WTC11 (cell line): ENCODE measurements around the gene STIP1. TPM values are rescaled to one million over a fixed set of nuclear protein-coding genes. Genes with fewer than 3 reads are reported as not detected.

ENCODE experiments used
- E2F5 ChIP-seq: sonication (generic); formaldehyde crosslinking; IDR thresholded peaks from 2 replicates; pipeline ENCODE4 v1.8.1; 2022; ENCODE audit warnings: mild to moderate bottlenecking, moderate library complexity, missing genetic modification reagents
- ETV6 ChIP-seq: sonication (generic); formaldehyde crosslinking; IDR thresholded peaks from 2 replicates; pipeline ENCODE4 v1.8.1; 2022; ENCODE audit warnings: mild to moderate bottlenecking, missing genetic modification reagents
- HMGA2 ChIP-seq: fragments of 250-450 bp; sonication (Bioruptor Pico); IDR thresholded peaks from 2 replicates; pipeline ENCODE4 v1.4.0; 2021; ENCODE audit warnings: mild to moderate bottlenecking, moderate library complexity
- IRF1 ChIP-seq: sonication (generic); formaldehyde crosslinking; IDR thresholded peaks from 2 replicates; pipeline ENCODE4 v1.8.0; 2023; ENCODE audit warnings: missing genetic modification reagents
- IRF2 ChIP-seq: sonication (generic); formaldehyde crosslinking; IDR thresholded peaks from 2 replicates; pipeline ENCODE4 v1.8.0; 2022; ENCODE audit warnings: low read depth, missing genetic modification reagents, borderline replicate concordance
- JUN ChIP-seq: sonication (generic); formaldehyde crosslinking; IDR thresholded peaks from 2 replicates; pipeline ENCODE4 v1.8.0; 2023; ENCODE audit warnings: mild to moderate bottlenecking, missing genetic modification reagents
- MXD4 ChIP-seq: fragments of 250-450 bp; sonication (Bioruptor Pico); IDR thresholded peaks from 2 replicates; pipeline ENCODE4 v1.8.0; 2021; ENCODE audit warnings: mild to moderate bottlenecking, moderate library complexity, borderline replicate concordance
- NFATC4 ChIP-seq: fragments of 250-450 bp; sonication (Bioruptor Pico); IDR thresholded peaks from 2 replicates; pipeline ENCODE4 v1.9.0; 2021; ENCODE audit warnings: mild to moderate bottlenecking
- NR3C1 ChIP-seq: sonication (generic); formaldehyde crosslinking; conservative IDR thresholded peaks from 2 replicates; pipeline ENCODE4 v1.8.1; 2023; ENCODE audit warnings: low read depth, mild to moderate bottlenecking, missing genetic modification reagents
- RELA ChIP-seq: sonication (generic); formaldehyde crosslinking; IDR thresholded peaks from 2 replicates; pipeline ENCODE4 v1.8.1; 2022; ENCODE audit warnings: missing genetic modification reagents, mild to moderate bottlenecking, borderline replicate concordance
- ZBTB21 ChIP-seq: sonication (generic); formaldehyde crosslinking; IDR thresholded peaks from 2 replicates; pipeline ENCODE4 v1.8.1; 2023; ENCODE audit warnings: mild to moderate bottlenecking, missing genetic modification reagents, borderline replicate concordance
- ZNF219 ChIP-seq: sonication (generic); formaldehyde crosslinking; IDR thresholded peaks from 2 replicates; pipeline ENCODE4 v1.8.0; 2023; ENCODE audit warnings: missing genetic modification reagents, mild to moderate bottlenecking, borderline replicate concordance
- ZNF317 ChIP-seq: sonication (generic); formaldehyde crosslinking; IDR thresholded peaks from 2 replicates; pipeline ENCODE4 v1.8.1; 2023; ENCODE audit warnings: low read depth, mild to moderate bottlenecking, moderate library complexity, missing genetic modification reagents, borderline replicate concordance
- ZNF396 ChIP-seq: fragments of 250-450 bp; sonication (Bioruptor Pico); IDR thresholded peaks from 2 replicates; pipeline ENCODE4 v1.8.0; 2021; ENCODE audit warnings: mild to moderate bottlenecking, moderate library complexity, borderline replicate concordance
- ZNF512 ChIP-seq: sonication (generic); formaldehyde crosslinking; IDR thresholded peaks from 2 replicates; pipeline ENCODE4 v1.8.1; 2022; ENCODE audit warnings: missing genetic modification reagents, borderline replicate concordance
- ZNF532 ChIP-seq: fragments of 250-450 bp; sonication (Bioruptor Pico); IDR thresholded peaks from 2 replicates; pipeline ENCODE4 v1.9.0; 2021; ENCODE audit warnings: mild to moderate bottlenecking, borderline replicate concordance
- ZNF671 ChIP-seq: fragments of 250-450 bp; sonication (Bioruptor Pico); IDR thresholded peaks from 2 replicates; pipeline ENCODE4 v1.8.0; 2021; ENCODE audit warnings: mild to moderate bottlenecking
- total RNA-seq: library from RNA; stranded (reverse); gene quantifications from 3 replicates; pipeline ENCODE4 v1.2.3, GENCODE V29; 2021
- TF ChIP-seq, protein P1 (sequence below): sonication (generic); formaldehyde crosslinking; conservative IDR thresholded peaks from 2 replicates; pipeline ENCODE4 v1.8.1; 2023; ENCODE audit warnings: mild to moderate bottlenecking, low read depth, missing genetic modification reagents, moderate library complexity
- TF ChIP-seq, protein P2 (sequence below): fragments of 250-450 bp; sonication (Bioruptor Pico); IDR thresholded peaks from 2 replicates; pipeline ENCODE4 v1.8.0; 2021; ENCODE audit warnings: mild to moderate bottlenecking
- TF ChIP-seq, protein P3 (sequence below): sonication (generic); formaldehyde crosslinking; IDR thresholded peaks from 2 replicates; pipeline ENCODE4 v1.8.1; 2022; ENCODE audit warnings: low read depth, mild to moderate bottlenecking, moderate library complexity, missing genetic modification reagents, borderline replicate concordance
- TF ChIP-seq, protein P4 (sequence below): sonication (generic); formaldehyde crosslinking; conservative IDR thresholded peaks from 2 replicates; pipeline ENCODE4 v1.8.1; 2022; ENCODE audit warnings: mild to moderate bottlenecking, missing genetic modification reagents
- TF ChIP-seq, protein P5 (sequence below): fragments of 250-450 bp; sonication (Bioruptor Pico); conservative IDR thresholded peaks from 2 replicates; pipeline ENCODE4 v1.9.0; 2021; ENCODE audit warnings: mild to moderate bottlenecking

STIP1 gene
- total RNA-seq, 1 experiment from 2014 or later, result 296 TPM

- TF ChIP-seq ZNF532 (CRISPR knock-in tag), result no peak
- TF ChIP-seq IRF1 (CRISPR knock-in tag), result no peak
- TF ChIP-seq NR3C1 (CRISPR knock-in tag), result no peak
- TF ChIP-seq NFATC4 (CRISPR knock-in tag), result no peak
- TF ChIP-seq, protein P1, sequence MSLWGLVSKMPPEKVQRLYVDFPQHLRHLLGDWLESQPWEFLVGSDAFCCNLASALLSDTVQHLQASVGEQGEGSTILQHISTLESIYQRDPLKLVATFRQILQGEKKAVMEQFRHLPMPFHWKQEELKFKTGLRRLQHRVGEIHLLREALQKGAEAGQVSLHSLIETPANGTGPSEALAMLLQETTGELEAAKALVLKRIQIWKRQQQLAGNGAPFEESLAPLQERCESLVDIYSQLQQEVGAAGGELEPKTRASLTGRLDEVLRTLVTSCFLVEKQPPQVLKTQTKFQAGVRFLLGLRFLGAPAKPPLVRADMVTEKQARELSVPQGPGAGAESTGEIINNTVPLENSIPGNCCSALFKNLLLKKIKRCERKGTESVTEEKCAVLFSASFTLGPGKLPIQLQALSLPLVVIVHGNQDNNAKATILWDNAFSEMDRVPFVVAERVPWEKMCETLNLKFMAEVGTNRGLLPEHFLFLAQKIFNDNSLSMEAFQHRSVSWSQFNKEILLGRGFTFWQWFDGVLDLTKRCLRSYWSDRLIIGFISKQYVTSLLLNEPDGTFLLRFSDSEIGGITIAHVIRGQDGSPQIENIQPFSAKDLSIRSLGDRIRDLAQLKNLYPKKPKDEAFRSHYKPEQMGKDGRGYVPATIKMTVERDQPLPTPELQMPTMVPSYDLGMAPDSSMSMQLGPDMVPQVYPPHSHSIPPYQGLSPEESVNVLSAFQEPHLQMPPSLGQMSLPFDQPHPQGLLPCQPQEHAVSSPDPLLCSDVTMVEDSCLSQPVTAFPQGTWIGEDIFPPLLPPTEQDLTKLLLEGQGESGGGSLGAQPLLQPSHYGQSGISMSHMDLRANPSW, result no peak
- 0 out of 2 replicates have a peak, but pooled peaks have one; percentile 8 for TF ChIP-seq ZNF317
- no peak for TF ChIP-seq ZNF219 (CRISPR knock-in tag)
- TF ChIP-seq, protein P2, sequence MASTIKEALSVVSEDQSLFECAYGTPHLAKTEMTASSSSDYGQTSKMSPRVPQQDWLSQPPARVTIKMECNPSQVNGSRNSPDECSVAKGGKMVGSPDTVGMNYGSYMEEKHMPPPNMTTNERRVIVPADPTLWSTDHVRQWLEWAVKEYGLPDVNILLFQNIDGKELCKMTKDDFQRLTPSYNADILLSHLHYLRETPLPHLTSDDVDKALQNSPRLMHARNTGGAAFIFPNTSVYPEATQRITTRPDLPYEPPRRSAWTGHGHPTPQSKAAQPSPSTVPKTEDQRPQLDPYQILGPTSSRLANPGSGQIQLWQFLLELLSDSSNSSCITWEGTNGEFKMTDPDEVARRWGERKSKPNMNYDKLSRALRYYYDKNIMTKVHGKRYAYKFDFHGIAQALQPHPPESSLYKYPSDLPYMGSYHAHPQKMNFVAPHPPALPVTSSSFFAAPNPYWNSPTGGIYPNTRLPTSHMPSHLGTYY (CRISPR knock-in tag), result no peak
- TF ChIP-seq, protein P3, sequence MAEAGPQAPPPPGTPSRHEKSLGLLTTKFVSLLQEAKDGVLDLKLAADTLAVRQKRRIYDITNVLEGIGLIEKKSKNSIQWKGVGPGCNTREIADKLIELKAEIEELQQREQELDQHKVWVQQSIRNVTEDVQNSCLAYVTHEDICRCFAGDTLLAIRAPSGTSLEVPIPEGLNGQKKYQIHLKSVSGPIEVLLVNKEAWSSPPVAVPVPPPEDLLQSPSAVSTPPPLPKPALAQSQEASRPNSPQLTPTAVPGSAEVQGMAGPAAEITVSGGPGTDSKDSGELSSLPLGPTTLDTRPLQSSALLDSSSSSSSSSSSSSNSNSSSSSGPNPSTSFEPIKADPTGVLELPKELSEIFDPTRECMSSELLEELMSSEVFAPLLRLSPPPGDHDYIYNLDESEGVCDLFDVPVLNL (CRISPR knock-in tag), result no peak
- no peak for TF ChIP-seq ZNF396
- TF ChIP-seq, protein P4, sequence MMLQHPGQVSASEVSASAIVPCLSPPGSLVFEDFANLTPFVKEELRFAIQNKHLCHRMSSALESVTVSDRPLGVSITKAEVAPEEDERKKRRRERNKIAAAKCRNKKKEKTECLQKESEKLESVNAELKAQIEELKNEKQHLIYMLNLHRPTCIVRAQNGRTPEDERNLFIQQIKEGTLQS (CRISPR knock-in tag), result no peak
- TF ChIP-seq ZNF671 (CRISPR knock-in tag), result no peak
- TF ChIP-seq JUN, result no peak
- no peak for TF ChIP-seq ZBTB21
- TF ChIP-seq MXD4 (CRISPR knock-in tag), result no peak
- peak; percentile 91 for TF ChIP-seq ETV6
- no peak for TF ChIP-seq IRF2
- TF ChIP-seq, protein P5, sequence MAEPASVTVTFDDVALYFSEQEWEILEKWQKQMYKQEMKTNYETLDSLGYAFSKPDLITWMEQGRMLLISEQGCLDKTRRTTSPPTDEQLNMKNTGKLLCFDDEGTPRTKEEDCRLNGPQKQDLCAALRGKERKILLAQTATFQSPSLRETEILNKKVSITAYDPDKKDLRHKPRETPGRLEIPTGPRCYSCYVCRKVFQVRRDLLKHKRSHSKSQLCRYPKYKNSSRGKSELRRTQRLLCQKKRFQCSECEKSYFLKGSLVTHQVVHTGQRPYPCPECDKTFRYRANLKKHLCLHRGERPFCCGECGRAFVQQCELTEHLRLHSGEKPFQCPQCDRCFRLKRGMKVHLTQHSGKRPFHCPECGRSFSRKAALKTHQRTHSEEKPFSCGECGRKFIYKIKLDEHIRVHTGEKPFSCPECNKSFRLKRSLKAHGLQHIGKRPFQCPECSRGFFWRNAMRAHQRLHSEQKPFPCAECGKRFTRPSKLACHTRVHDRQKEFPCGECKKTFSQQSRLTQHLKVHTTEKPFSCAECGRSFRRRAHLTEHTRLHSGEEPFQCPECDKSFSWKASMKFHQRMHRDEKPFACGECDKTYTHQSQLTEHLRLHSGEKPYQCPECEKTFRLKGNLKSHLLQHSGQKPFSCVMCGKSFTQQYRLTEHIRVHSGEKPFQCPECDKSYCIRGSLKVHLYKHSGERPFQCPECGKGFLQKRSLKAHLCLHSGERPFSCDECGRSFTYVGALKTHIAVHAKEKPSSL (CRISPR knock-in tag), result no peak
- no peak for TF ChIP-seq HMGA2 (CRISPR knock-in tag)
- no peak for TF ChIP-seq ZNF512 (CRISPR knock-in tag)
- TF ChIP-seq E2F5 (CRISPR knock-in tag), result peak; percentile 65; the same call in 1 of the 2 replicates
- no peak for TF ChIP-seq RELA
These were observed 39.9 kb downstream of the STIP1 start, which contains the start of the genes NUDT22 and TRPT1 (continued) for GRCh38 chr11:64225608-64226506.
